Stimulated activated naive CD4-positive, alpha-beta T cell treated with Interleukin-2 at 50 U/mL for 16 hours (primary cell): Measurements from ENCODE around the gene LAMA3.

ENCODE experiments used
- DNase-seq: peaks from one replicate; lab custom pipeline; 2025; lab: John Stamatoyannopoulos, UW

The LAMA3 gene

DNA sequence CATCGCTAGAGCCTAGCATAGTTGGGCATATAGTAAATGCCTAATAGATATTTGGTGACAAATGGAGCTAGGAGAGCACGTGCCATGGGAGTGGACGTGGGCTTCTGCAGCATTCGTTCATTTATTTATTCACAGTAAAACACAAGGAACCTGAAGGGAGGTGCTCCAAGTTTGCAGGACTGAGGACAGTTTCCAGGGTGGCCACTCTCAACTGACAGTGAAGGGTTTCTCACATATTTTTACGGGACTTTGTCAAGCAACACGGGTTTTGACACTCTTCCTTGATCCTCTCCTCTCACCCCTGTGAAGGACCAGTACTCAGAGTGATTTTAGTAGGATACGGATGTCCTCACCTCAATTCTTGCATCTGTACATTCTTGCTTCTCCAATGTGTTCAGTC lies 190.3 kb downstream of the LAMA3 start:
- no peak for DNase-seq

DNA sequence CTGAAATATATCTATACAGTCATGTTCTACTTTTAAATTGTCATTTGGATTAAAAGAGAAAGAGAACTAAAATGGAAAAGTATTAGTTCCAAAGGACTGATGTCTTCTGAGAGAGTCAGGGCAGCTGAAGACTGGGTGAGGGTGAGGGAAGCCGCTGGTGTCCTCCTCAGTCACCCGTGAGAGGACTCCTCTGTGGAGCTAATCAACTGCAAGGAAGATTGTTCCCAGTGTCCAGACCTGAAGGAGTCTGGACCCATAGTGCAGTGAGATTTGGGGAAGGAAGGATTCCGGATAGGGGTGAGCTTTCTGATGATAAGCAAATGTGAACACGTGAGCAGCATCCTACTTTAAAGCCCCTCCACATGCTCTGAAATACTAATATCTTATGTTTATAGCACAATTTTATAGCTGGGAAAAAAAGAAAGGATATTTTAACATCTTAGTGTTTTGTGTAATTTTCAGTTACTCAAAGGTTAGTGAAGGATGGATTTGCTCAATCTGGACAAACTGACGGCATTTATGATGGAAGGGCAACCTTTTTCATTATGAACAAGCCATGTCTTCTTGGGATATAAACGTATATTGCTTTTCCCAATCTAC lies 190.8 kb downstream of the LAMA3 start:
- DNase-seq = no peak

DNA sequence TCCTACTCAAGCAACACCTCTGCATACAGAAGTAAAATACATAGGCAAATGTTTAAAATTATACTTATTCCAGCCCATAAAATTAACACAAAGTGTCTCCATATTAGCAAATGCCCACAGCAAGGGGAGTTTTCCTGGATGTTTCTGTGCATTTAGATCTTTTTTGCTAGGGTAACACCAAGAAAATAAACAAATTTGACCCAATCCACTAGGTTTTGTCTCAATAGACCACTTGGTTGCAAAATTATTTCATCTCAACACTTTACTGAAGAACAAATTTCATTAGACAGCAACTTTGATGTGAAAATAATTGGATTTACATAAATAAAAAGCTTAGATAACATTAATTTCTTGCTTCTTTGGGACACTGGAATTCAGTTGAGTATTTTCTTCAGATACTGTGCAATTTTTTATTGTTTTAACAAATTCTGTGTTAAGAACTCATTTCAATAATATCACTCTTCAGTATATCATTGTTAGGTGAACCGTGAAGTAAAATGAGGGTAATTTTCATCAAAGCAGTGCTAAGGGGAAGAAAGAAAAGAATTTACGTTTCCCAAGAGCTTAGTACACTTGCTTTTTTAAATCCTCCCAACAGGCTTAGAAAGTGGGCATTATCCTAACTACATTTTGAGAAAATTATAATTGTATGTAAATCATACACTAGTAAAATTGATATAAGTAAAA lies 191.8 kb downstream of the LAMA3 start:
- DNase-seq = no peak

DNA sequence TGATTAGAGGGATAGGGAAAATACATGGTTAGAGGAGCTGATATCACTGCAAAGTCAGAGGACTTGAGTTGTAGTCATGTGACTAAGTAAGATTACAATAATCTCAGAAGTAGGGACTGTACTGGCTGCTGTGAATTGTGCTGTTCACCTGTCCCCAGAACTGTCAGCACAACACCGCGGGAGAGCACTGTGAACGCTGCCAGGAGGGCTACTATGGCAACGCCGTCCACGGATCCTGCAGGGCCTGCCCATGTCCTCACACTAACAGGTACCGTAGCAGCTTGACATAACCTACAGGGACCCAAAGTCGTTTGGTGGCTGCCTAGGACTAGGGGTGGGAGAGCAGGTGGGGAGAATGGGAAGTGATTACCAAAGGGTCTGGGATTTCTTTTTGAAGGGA lies 192.5 kb downstream of the LAMA3 start:
- DNase-seq = no peak

DNA sequence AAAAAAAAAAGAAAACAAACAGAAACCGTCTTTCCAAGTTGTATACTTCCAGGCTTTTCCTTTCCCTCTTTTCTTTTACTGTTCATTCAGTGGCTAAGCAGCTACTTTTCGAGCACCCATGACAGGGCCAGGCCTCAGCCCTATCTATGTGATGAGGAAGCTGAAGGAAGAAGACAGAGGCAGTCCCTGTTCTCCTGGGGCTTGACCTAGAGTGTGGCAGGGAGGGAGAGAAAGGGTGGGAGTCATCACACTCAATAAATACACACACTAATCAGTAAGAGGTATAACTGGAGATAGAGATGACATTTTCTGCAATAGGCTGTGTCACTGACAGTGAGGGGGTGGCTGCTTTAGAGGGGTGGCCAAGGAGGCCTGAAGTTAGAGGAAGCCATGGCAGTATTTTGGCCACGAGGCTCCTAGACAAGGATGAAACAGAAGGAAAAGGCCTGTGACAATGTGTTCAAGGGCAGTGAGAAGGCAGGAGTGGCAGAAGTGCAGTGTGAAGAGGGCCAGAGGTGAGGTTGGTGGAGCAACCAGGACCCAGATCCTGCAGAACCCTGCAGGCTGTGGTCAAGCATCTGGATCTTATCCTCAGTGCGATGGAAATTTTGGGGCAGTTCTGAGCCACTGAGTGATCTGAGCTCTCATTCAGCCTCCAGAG lies 193.5 kb downstream of the LAMA3 start:
- no peak for DNase-seq

GRCh38 chr18:23883277-23883790 lies 194.1 kb downstream of the LAMA3 start:
- DNase-seq = no peak

- no peak for DNase-seq
Measured at GRCh38 chr18:23884681-23885375, 195.6 kb downstream of the LAMA3 start.

DNA sequence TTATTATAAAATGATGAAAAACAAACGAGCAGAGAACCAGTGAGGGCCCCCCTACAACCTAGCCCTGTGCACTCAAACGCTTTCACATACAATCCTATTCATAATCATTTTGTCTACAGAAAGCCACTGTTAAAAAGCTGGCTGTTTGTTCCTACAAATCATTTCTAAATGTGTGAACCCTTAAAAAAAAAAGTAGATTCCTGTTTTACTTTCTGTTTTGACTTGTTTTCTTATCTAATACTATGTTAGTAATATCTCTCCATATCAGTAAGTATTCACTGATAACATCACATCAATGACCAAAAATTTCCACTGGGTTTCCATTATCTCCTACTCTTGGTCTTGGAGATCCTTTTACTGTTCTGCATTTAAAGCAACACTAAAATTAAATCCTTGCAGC lies 196.5 kb downstream of the LAMA3 start:
- DNase-seq = no peak

- DNase-seq = no peak
Measured at GRCh38 chr18:23887035-23887434, 197.8 kb downstream of the LAMA3 start.

GRCh38 chr18:23887493-23887892 lies 198.2 kb downstream of the LAMA3 start:
- no peak for DNase-seq

- DNase-seq = no peak
Measured at GRCh38 chr18:23888881-23889280, 199.6 kb downstream of the LAMA3 start.

- DNase-seq = no peak
Measured at GRCh38 chr18:23889907-23890306, 200.7 kb downstream of the LAMA3 start.

- DNase-seq = no peak
Measured at GRCh38 chr18:23890589-23890988, 201.3 kb downstream of the LAMA3 start.

DNA sequence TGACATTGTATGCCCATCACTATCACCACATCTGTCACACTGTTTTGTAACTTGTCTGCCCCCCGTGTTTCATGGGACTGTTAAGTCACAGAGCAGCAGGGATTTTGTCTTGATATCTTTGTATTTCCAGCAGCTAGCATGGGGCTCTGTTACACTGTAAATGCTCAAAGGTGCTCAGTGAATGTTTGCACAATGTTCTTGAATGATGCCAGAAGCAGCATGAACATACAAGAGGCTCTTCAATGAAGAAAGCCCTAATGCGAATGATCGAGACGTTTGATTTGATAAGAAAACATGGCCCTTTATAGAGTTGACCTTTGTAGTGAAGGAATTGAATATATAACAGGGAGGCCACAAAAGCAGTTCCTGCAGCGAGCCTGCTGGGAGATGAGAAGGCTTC lies 204.4 kb downstream of the LAMA3 start:
- no peak for DNase-seq

DNA sequence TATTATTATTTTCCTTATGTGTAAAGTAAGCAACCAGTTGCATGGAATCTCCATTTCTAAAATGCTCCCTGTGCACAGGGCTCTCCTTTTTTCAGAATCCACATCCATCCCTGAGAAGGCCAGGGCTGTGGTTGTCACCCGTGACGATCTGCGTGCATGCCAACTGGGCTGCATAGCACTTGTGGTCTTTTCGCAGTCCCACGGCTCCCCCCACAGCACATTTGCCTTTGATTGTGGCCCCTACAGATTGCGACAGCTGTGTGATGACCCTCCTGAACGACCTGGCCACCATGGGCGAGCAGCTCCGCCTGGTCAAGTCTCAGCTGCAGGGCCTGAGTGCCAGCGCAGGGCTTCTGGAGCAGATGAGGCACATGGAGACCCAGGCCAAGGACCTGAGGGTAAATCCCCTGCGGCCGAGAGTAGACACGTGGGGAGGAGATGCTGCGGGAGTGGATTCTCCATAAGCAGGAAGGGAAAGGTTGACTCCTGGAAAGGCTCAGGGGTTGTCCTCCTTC lies 205.5 kb downstream of the LAMA3 start:
- DNase-seq = no peak

DNA sequence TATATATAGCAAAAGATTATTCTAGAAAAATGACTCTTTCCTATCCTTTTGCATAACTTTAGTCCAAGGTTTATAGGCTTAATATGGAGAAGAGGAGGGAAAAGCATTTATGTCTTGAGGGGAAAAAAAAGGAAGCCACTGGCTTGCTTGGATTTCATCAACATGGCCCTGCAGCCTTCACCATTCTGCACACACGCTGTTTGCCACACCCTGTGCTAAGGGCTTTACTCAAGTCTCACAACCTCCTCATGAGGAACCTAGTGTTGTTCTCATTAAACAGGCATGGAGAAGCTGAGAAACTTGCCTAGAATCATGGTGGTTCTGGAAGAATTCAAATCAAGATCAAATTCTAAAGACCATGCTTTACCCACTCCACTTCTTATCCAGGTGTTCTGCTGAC lies 208.0 kb downstream of the LAMA3 start:
- DNase-seq = no peak

DNA sequence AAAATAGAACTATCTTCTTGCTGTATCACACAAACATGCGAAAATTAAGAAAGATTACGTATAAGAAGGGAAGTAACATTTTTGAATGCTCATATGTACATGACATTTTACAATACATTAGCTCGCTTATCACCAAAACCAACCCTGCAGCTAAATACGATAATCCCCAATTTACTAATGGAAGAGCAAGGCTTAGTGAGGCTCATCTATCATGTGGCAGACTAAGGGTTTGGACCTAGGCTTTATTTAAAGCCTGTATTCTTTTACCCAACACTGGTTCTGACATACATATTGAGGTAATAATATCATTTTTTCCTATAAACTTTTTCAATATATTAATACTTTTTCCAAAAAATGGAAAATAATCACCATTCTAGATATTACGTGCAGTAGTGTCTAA lies 208.5 kb downstream of the LAMA3 start:
- DNase-seq = no peak

DNA sequence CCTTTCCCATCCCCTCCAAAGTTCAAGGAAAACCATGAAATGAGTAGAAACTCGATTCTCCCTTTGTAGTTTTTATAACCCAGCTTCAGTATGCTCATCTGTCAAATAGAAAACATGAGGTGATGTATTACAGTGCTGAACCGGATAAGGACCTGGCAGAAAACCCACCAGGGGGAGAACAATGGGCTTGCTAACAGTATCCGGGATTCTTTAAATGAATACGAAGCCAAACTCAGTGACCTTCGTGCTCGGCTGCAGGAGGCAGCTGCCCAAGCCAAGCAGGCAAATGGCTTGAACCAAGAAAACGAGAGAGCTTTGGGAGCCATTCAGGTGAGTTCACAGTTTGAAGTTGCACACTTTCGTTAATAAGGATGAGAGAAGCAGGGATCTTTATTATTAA lies 211.7 kb downstream of the LAMA3 start:
- DNase-seq = no peak

DNA sequence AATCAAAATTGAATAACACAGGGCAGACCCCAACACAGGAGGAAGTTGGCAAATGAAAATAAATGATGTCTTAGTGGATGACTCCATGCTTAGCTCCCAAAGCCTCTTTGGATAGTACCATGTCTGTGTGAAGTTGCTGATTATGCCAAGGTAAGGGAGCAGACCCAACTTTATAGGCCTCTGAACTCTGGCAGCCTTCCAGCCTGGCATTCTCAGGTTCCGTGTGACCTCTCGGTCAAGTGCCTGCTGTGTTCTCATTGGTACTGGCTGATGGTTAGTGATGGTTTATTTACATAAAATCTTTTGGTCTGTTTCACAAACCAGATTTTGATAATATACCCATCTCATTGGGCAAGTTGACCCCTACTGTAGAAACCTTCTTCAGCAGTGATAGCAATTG lies 213.1 kb downstream of the LAMA3 start:
- no peak for DNase-seq

DNA sequence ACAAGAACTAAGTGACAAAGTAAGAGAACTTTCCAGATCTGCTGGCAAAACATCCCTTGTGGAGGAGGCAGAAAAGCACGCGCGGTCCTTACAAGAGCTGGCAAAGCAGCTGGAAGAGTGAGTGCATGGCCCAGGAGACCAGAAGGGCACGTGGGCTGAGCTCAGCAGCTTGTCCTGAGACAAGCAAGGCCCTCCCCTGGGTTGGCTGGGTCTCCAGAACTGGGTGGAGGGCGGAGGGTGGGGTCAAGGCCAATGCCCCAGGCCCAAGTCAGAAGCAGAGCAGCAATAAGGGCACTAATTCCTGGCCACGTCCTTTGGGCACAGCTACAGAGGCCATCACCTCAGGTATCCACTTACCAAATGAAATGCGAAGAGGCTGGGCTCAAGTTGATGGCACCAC lies 214.7 kb downstream of the LAMA3 start:
- no peak for DNase-seq

GRCh38 chr18:23906658-23907057 lies 217.4 kb downstream of the LAMA3 start:
- DNase-seq = no peak

- no peak for DNase-seq
Measured at GRCh38 chr18:23908827-23909226, 219.6 kb downstream of the LAMA3 start.

GRCh38 chr18:23910032-23910431 lies 220.8 kb downstream of the LAMA3 start:
- DNase-seq = no peak
